ENCODE measurements around the gene DCAF17. TPM values are rescaled to one million over a fixed set of nuclear protein-coding genes. Genes with fewer than 3 reads are reported as not detected.

The DCAF17 gene
- total RNA-seq, 1 donor from 2014 or later, result 23.1 TPM

GRCh38 chr2:171531291-171531690 is 97.3 kb downstream of the DCAF17 start:
- no peak overlapping the region for H3K27ac Mint-ChIP-seq
- H3K36me3 Mint-ChIP-seq, result peaks cover 16% of the 10 kb centered on the region
- peaks cover 3% of the 10 kb centered on the region for H3K27me3 Mint-ChIP-seq (ENCODE audit: low read depth)
- DNase-seq (ENCODE audit: low spot score in 2 of 2, unreplicated experiment in 2 of 2), result no peak
- peaks cover 5% of the 10 kb centered on the region for H3K9me3 Mint-ChIP-seq
- no peaks in the 10 kb centered on the region for H3K4me1 Mint-ChIP-seq
- H3K4me3 Mint-ChIP-seq, result no peak overlapping the region
- TF ChIP-seq, protein P1, sequence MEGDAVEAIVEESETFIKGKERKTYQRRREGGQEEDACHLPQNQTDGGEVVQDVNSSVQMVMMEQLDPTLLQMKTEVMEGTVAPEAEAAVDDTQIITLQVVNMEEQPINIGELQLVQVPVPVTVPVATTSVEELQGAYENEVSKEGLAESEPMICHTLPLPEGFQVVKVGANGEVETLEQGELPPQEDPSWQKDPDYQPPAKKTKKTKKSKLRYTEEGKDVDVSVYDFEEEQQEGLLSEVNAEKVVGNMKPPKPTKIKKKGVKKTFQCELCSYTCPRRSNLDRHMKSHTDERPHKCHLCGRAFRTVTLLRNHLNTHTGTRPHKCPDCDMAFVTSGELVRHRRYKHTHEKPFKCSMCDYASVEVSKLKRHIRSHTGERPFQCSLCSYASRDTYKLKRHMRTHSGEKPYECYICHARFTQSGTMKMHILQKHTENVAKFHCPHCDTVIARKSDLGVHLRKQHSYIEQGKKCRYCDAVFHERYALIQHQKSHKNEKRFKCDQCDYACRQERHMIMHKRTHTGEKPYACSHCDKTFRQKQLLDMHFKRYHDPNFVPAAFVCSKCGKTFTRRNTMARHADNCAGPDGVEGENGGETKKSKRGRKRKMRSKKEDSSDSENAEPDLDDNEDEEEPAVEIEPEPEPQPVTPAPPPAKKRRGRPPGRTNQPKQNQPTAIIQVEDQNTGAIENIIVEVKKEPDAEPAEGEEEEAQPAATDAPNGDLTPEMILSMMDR (IDR thresholded peaks at IDR 0.05; ENCODE audit: unreplicated experiment), result no peak

- Mint-ChIP-seq H3K4me1 (no peaks in the 10 kb centered on the region), H3K4me3 (no peak overlapping the region), H3K36me3 (peaks cover 16% of the 10 kb centered on the region), H3K9me3 (peaks cover 5% of the 10 kb centered on the region), H3K27ac (no peak overlapping the region), H3K27me3 (ENCODE audit: low read depth) (peaks cover 3% of the 10 kb centered on the region)
- DNase-seq (ENCODE audit: low spot score in 2 of 2, unreplicated experiment in 2 of 2), result no peak
- TF ChIP-seq, protein P1 (IDR thresholded peaks at IDR 0.05; ENCODE audit: unreplicated experiment), result no peak
Observed at GRCh38 chr2:171531836-171532450, 97.9 kb downstream of the DCAF17 start.

- no peak overlapping the region for H3K27ac Mint-ChIP-seq
Observed at GRCh38 chr2:171533331-171533730, 99.3 kb downstream of the DCAF17 start.

More at GRCh38 chr2:171533331-171533730, 99.3 kb downstream of the DCAF17 start:
- no peaks in the 10 kb centered on the region for H3K27me3 Mint-ChIP-seq (ENCODE audit: low read depth)
- peaks cover 5% of the 10 kb centered on the region for H3K9me3 Mint-ChIP-seq
- H3K4me3 Mint-ChIP-seq, result no peak overlapping the region
- H3K4me1 Mint-ChIP-seq, result no peaks in the 10 kb centered on the region
- TF ChIP-seq, protein P1 (IDR thresholded peaks at IDR 0.05; ENCODE audit: unreplicated experiment), result no peak
- DNase-seq (ENCODE audit: low spot score in 2 of 2, unreplicated experiment in 2 of 2), result no peak
- peaks cover 11% of the 10 kb centered on the region for H3K36me3 Mint-ChIP-seq

Other genes starting within 250 kb of the DCAF17 start
- gene METTL8, start 236 bp upstream of the DCAF17 start, total RNA-seq, result 39.6 to 42.0 TPM (median 41.6 TPM) in 3 replicates
- gene CYBRD1, start 88.2 kb downstream of the DCAF17 start, total RNA-seq, result 44.6 to 47.7 TPM (median 46.7 TPM) in 3 replicates